H9 (cell line): Measurements from ENCODE around the gene PTGFRN. TPM values are rescaled to one million over a fixed set of nuclear protein-coding genes. Genes with fewer than 3 reads are reported as not detected.

Source experiments
- DNase-seq: peaks from one replicate; pipeline ENCODE4 v3.0.0-alpha.2; 2017
- H2AFZ ChIP-seq: one replicate; pipeline ENCODE4 v1.6.1; 2013; ENCODE audit warnings: mild to moderate bottlenecking, low read length, control low read depth, moderate library complexity
- H2AK5ac ChIP-seq: 2 replicates; pipeline ENCODE4 v1.6.1; 2013; ENCODE audit warnings: low read length, control low read depth, mixed read lengths; ENCODE audit not compliant: insufficient read length
- H2BK120ac ChIP-seq: one replicate; pipeline ENCODE4 v1.6.1; 2013; ENCODE audit warnings: low read depth, mild to moderate bottlenecking, low read length, control low read depth, inconsistent platforms; ENCODE audit not compliant: poor library complexity, severe bottlenecking
- H2BK12ac ChIP-seq: 2 replicates; pipeline ENCODE4 v1.6.1; 2013; ENCODE audit warnings: low read length, control low read depth, mixed read lengths, low read depth; ENCODE audit not compliant: insufficient read length
- H2BK15ac ChIP-seq: 2 replicates; pipeline ENCODE4 v1.6.1; 2013; ENCODE audit warnings: low read depth, low read length, control low read depth
- H2BK20ac ChIP-seq: one replicate; pipeline ENCODE4 v1.6.1; 2013; ENCODE audit warnings: low read depth, mild to moderate bottlenecking, low read length, control low read depth, inconsistent platforms; ENCODE audit not compliant: poor library complexity, severe bottlenecking
- H2BK5ac ChIP-seq: 2 replicates; pipeline ENCODE4 v1.6.1; 2013; ENCODE audit warnings: low read length, control low read depth, mixed read lengths; ENCODE audit not compliant: insufficient read length
- H3K14ac ChIP-seq: 2 replicates; pipeline ENCODE4 v1.6.1; 2013; ENCODE audit warnings: low read length, control low read depth; ENCODE audit not compliant: insufficient read depth
- H3K18ac ChIP-seq: 2 replicates; pipeline ENCODE4 v1.6.1; 2013; ENCODE audit warnings: low read depth, mild to moderate bottlenecking, mixed read lengths, low read length, control low read depth; ENCODE audit not compliant: insufficient read length
- H3K23ac ChIP-seq: 2 replicates; pipeline ENCODE4 v1.6.1; 2013; ENCODE audit warnings: low read length, control low read depth, mixed read lengths, low read depth; ENCODE audit not compliant: insufficient read length
- H3K23me2 ChIP-seq: 2 replicates; pipeline ENCODE4 v1.6.1; 2013; ENCODE audit warnings: low read depth, mild to moderate bottlenecking, mixed read lengths, low read length, control low read depth; ENCODE audit not compliant: insufficient read length, poor library complexity, severe bottlenecking
- H3K27ac ChIP-seq: 2 replicates; pipeline ENCODE4 v1.5.1; 2013; ENCODE audit warnings: low read length, control low read depth, mixed read lengths, low read depth; ENCODE audit not compliant: insufficient read length
- H3K27me3 ChIP-seq: 2 replicates; pipeline ENCODE4 v1.6.1; 2013; ENCODE audit warnings: low read length, control low read depth, inconsistent platforms; ENCODE audit not compliant: insufficient read depth
- H3K4ac ChIP-seq: 2 replicates; pipeline ENCODE4 v1.6.1; 2013; ENCODE audit warnings: low read depth, mild to moderate bottlenecking, control low read depth, inconsistent platforms, low read length, moderate library complexity
- H3K4me1 ChIP-seq: 2 replicates; pipeline ENCODE4 v1.6.1; 2013; ENCODE audit warnings: low read length, control low read depth, inconsistent platforms; ENCODE audit not compliant: insufficient read depth
- H3K4me2 ChIP-seq: 2 replicates; pipeline ENCODE4 v1.6.1; 2013; ENCODE audit warnings: low read length, control low read depth, mixed read lengths; ENCODE audit not compliant: insufficient read length, insufficient read depth
- H3K56ac ChIP-seq: 2 replicates; pipeline ENCODE4 v1.6.1; 2013; ENCODE audit warnings: low read depth, mild to moderate bottlenecking, mixed read lengths, low read length, control low read depth; ENCODE audit not compliant: insufficient read length
- H3K79me1 ChIP-seq: 2 replicates; pipeline ENCODE4 v1.6.1; 2013; ENCODE audit warnings: low read depth, mild to moderate bottlenecking, moderate library complexity, low read length, control low read depth, inconsistent platforms; ENCODE audit not compliant: insufficient read depth, poor library complexity, severe bottlenecking
- H3K79me2 ChIP-seq: 2 replicates; pipeline ENCODE4 v1.6.1; 2013; ENCODE audit warnings: low read length, control low read depth, inconsistent platforms; ENCODE audit not compliant: insufficient read depth
- H3K9ac ChIP-seq: 2 replicates; pipeline ENCODE4 v1.6.1; 2013; ENCODE audit warnings: low read length, control low read depth, mixed read lengths; ENCODE audit not compliant: insufficient read length; ENCODE audit errors: extremely low read depth
- H3K9me3 ChIP-seq: one replicate; pipeline ENCODE4 v1.6.1; 2013; ENCODE audit warnings: low read depth, low read length, inconsistent platforms; ENCODE audit not compliant: control insufficient read depth
- H3T11ph ChIP-seq: one replicate; pipeline ENCODE4 v1.6.1; 2013; ENCODE audit warnings: mild to moderate bottlenecking, low read length, control low read depth, inconsistent platforms
- H4K20me1 ChIP-seq: one replicate; pipeline ENCODE4 v1.6.1; 2013; ENCODE audit not compliant: control insufficient read depth, insufficient read length, insufficient read depth
- H4K5ac ChIP-seq: 2 replicates; pipeline ENCODE4 v1.6.1; 2013; ENCODE audit warnings: low read depth, mild to moderate bottlenecking, mixed read lengths, low read length, control low read depth; ENCODE audit not compliant: insufficient read length
- H4K8ac ChIP-seq: replicated peaks from 2 replicates; pipeline ENCODE4 v1.6.1; 2013; ENCODE audit warnings: low read length, control low read depth, mixed read lengths, low read depth; ENCODE audit not compliant: insufficient read length
- H4K91ac ChIP-seq: 2 replicates; pipeline ENCODE4 v1.6.1; 2013; ENCODE audit warnings: low read depth, mild to moderate bottlenecking, moderate library complexity, mixed read lengths, low read length, control low read depth; ENCODE audit not compliant: insufficient read length
- H3K27ac Mint-ChIP-seq, 3 experiments: 2 replicates in 2 of 3; 3 replicates in 1 of 3; pipeline ENCODE4 v1.8.0; 2020 to 2021; ENCODE audit warnings: mixed read lengths in 3 of 3, mild to moderate bottlenecking in 1 of 3, moderate library complexity in 1 of 3
- H3K27me3 Mint-ChIP-seq: 2 replicates; pipeline ENCODE4 v1.8.0; 2021; ENCODE audit warnings: low read depth, mild to moderate bottlenecking, moderate library complexity, mixed read lengths
- H3K36me3 Mint-ChIP-seq, 3 experiments: 2 replicates in 2 of 3; 3 replicates in 1 of 3; pipeline ENCODE4 v1.8.0; 2020 to 2021; ENCODE audit warnings: low read depth in 3 of 3, mixed read lengths in 3 of 3; ENCODE audit not compliant: insufficient read depth in 1 of 3
- H3K4me1 Mint-ChIP-seq, 2 experiments: 2 replicates each; pipeline ENCODE4 v1.8.0; 2020; ENCODE audit warnings: mixed read lengths in 2 of 2
- H3K4me3 Mint-ChIP-seq, 2 experiments: 2 replicates in 1 of 2; 3 replicates in 1 of 2; pipeline ENCODE4 v1.8.0; 2020 to 2021; ENCODE audit warnings: mild to moderate bottlenecking in 2 of 2, mixed read lengths in 2 of 2, moderate library complexity in 1 of 2
- H3K9me3 Mint-ChIP-seq, 2 experiments: 2 replicates in 1 of 2; 3 replicates in 1 of 2; pipeline ENCODE4 v1.8.0; 2020; ENCODE audit warnings: mild to moderate bottlenecking in 2 of 2, mixed read lengths in 2 of 2, moderate library complexity in 1 of 2
- CTCF ChIP-seq: fragments of 200-600 bp; sonication (generic); conservative IDR thresholded peaks from 3 replicates; pipeline ENCODE4 v1.8.0; 2021; ENCODE audit warnings: antibody characterized with exemption, mild to moderate bottlenecking
- WGBS: extraction: QIAGEN DNeasy Blood & Tissue Kit; methylation state at CpG from one replicate; pipeline ENCODE4 v1.1.7; 2013; ENCODE audit warnings: missing lambda C conversion rate, low lambda C conversion rate, mixed read lengths; ENCODE audit not compliant: insufficient read length; ENCODE audit errors: extremely low coverage; 5-methylcytosine and 5-hydroxymethylcytosine counted together
- total RNA-seq: library from RNA; stranded (reverse); gene quantifications from 2 replicates; pipeline ENCODE4 v1.2.1, GENCODE V29; 2021

PTGFRN gene
- total RNA-seq, 1 experiment from 2014 or later = 26.3 TPM

GRCh38 chr1:116879478-116880133, 30.1 kb upstream of the PTGFRN start:
- no peak overlapping the region for H4K91ac ChIP-seq
- H3K9me3 ChIP-seq = no peaks in the 10 kb centered on the region
- no peak overlapping the region for H3K27ac ChIP-seq
- no peak overlapping the region for H3K23ac ChIP-seq
- peak overlapping the region; percentile 69 for H3K18ac ChIP-seq
- no peak overlapping the region for H4K5ac ChIP-seq
- H3K9ac ChIP-seq = no peak overlapping the region
- no peak for DNase-seq
- Mint-ChIP-seq H3K4me3 (no peak overlapping the region), H3K36me3 (no peaks in the 10 kb centered on the region), H3K9me3 (no peaks in the 10 kb centered on the region), H3K27ac (no peak overlapping the region), H3K4me1 (peaks cover 8 to 14% of the 10 kb centered on the region in 2 experiments), H3K27me3 (no peaks in the 10 kb centered on the region)
- TF ChIP-seq CTCF = no peak
- no peak overlapping the region for H2BK120ac ChIP-seq
- H3K4me1 ChIP-seq = peaks cover 6% of the 10 kb centered on the region; the same call in 1 of the 2 replicates
- no peak overlapping the region for H2AFZ ChIP-seq
- WGBS = no CpG with 5 or more reads among the region's 10 CpGs
- H3K27me3 ChIP-seq = no peaks in the 10 kb centered on the region
- no peaks in the 10 kb centered on the region for H3K79me2 ChIP-seq
- H3K4me2 ChIP-seq = peak overlapping the region; percentile 58
- H2AK5ac ChIP-seq = no peak overlapping the region
- no peak overlapping the region for H2BK15ac ChIP-seq
- H3K23me2 ChIP-seq = peaks cover 7% of the 10 kb centered on the region
- H2BK12ac ChIP-seq = no peak overlapping the region
- H4K8ac ChIP-seq = no peak overlapping the region
- H2BK5ac ChIP-seq = peak overlapping the region; percentile 9
- H2BK20ac ChIP-seq = peak overlapping the region; percentile 51
- no peak overlapping the region for H3K56ac ChIP-seq
- H3K79me1 ChIP-seq = no peaks in the 10 kb centered on the region
- H3T11ph ChIP-seq = no peak overlapping the region
- H3K4ac ChIP-seq = no peak overlapping the region; the same call in 1 of the 2 replicates
- no peaks in the 10 kb centered on the region for H4K20me1 ChIP-seq
- peak overlapping the region; percentile 44 for H3K14ac ChIP-seq
